KMS-11 (cell line): Measurements from ENCODE around the gene OLFML2A.

Experiments used
- H2AFZ ChIP-seq: fragments of 200-600 bp; sonication (generic); 2 replicates; pipeline ENCODE4 v1.6.1; 2016; ENCODE audit warnings: antibody characterized with exemption, mixed run types, low read depth
- H3K27ac ChIP-seq: fragments of 200-600 bp; sonication (generic); 2 replicates; pipeline ENCODE4 v1.6.1; 2016; ENCODE audit warnings: mild to moderate bottlenecking, mixed run types
- H3K27me3 ChIP-seq: fragments of 200-600 bp; sonication (generic); 2 replicates; pipeline ENCODE4 v1.6.1; 2017; ENCODE audit warnings: mild to moderate bottlenecking, low read depth, mixed run types, moderate library complexity; ENCODE audit not compliant: insufficient read depth
- H3K36me3 ChIP-seq: fragments of 200-600 bp; sonication (generic); 2 replicates; pipeline ENCODE4 v1.6.1; 2017; ENCODE audit warnings: mild to moderate bottlenecking, mixed run types; ENCODE audit not compliant: insufficient read depth
- H3K4me1 ChIP-seq: fragments of 200-600 bp; sonication (generic); 2 replicates; pipeline ENCODE4 v1.6.1; 2016; ENCODE audit warnings: mild to moderate bottlenecking, low read depth, mixed run types; ENCODE audit not compliant: poor library complexity, severe bottlenecking
- H3K4me2 ChIP-seq: fragments of 200-600 bp; sonication (generic); 2 replicates; pipeline ENCODE4 v1.7.0; 2016; ENCODE audit warnings: mild to moderate bottlenecking, mixed run types
- H3K4me3 ChIP-seq: fragments of 200-600 bp; sonication (generic); IDR thresholded peaks from 2 replicates; pipeline ENCODE4 v1.6.1; 2017; ENCODE audit warnings: low read depth, low read length, mixed read lengths; ENCODE audit not compliant: insufficient read depth
- H3K79me2 ChIP-seq: fragments of 200-600 bp; sonication (generic); 2 replicates; pipeline ENCODE4 v1.6.1; 2016; ENCODE audit warnings: low read depth, mixed run types; ENCODE audit not compliant: insufficient read depth
- H3K9ac ChIP-seq: fragments of 200-600 bp; sonication (generic); 2 replicates; pipeline ENCODE4 v1.6.1; 2016; ENCODE audit warnings: mild to moderate bottlenecking, mixed run types
- H4K20me1 ChIP-seq: fragments of 200-600 bp; sonication (generic); 2 replicates; pipeline ENCODE4 v1.6.1; 2016; ENCODE audit warnings: mild to moderate bottlenecking, mixed run types; ENCODE audit not compliant: insufficient read depth
- CTCF ChIP-seq: fragments of 200-600 bp; sonication (generic); conservative IDR thresholded peaks from 2 replicates; pipeline ENCODE4 v1.6.1; 2017; ENCODE audit warnings: low read depth, mild to moderate bottlenecking, antibody characterized with exemption, low read length, moderate library complexity, mixed read lengths

The OLFML2A gene

GRCh38 chr9:124792257-124793014 lies 15.5 kb downstream of the OLFML2A start:
- no peak overlapping the region for H3K4me2 ChIP-seq
- no peak overlapping the region for H3K9ac ChIP-seq
- TF ChIP-seq CTCF: no peak

GRCh38 chr9:124793015-124793541 lies 16.1 kb downstream of the OLFML2A start:
- no peak overlapping the region for H3K9ac ChIP-seq
- no peaks in the 10 kb centered on the region for H3K4me1 ChIP-seq
- no peaks in the 10 kb centered on the region for H3K36me3 ChIP-seq
- H3K27me3 ChIP-seq: no peaks in the 10 kb centered on the region
- H3K4me2 ChIP-seq: no peak overlapping the region
- no peak overlapping the region for H2AFZ ChIP-seq
- H3K79me2 ChIP-seq: no peaks in the 10 kb centered on the region
- H4K20me1 ChIP-seq: no peaks in the 10 kb centered on the region
- no peak overlapping the region for H3K4me3 ChIP-seq
- H3K27ac ChIP-seq: no peak overlapping the region
- no peak for TF ChIP-seq CTCF

More at GRCh38 chr9:124792257-124793014, 15.5 kb downstream of the OLFML2A start:
- Histone ChIP-seq H3K4me1 (no peaks in the 10 kb centered on the region), H3K79me2 (no peaks in the 10 kb centered on the region), H2AFZ (no peak overlapping the region), H4K20me1 (no peaks in the 10 kb centered on the region), H3K36me3 (no peaks in the 10 kb centered on the region), H3K27me3 (no peaks in the 10 kb centered on the region), H3K27ac (no peak overlapping the region), H3K4me3 (no peak overlapping the region)

DNA sequence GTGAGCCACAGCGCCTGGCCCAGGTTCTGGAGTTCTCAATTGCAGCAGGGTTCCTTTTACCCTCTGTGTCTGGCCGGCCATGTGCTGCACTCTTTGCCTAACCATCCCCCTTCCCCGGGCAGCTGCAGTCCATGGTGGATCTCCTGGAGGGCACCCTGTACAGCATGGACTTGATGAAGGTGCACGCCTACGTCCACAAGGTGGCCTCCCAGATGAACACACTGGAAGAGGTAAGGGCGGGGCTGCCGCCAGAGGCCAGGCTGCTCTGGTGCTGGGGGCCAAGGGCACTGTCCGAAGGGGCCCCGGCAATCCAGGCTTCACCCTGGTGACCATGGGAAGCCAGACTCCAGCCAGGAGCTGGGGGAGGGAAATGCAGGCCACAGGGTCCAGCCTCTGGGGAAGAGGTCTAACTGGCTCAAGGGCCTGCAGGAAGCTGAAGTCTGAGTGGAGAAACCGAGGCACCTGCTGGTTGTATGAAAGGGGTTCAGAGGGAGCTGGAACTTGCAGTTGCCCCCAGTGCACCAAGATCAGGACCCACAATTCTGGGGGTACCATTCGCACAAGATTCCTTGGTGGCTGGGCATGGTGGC lies 18.1 kb downstream of the OLFML2A start:
- no peak for TF ChIP-seq CTCF
- Histone ChIP-seq H3K4me1 (no peaks in the 10 kb centered on the region), H3K27ac (no peak overlapping the region), H2AFZ (no peak overlapping the region), H3K27me3 (no peaks in the 10 kb centered on the region), H3K4me3 (no peak overlapping the region), H4K20me1 (no peaks in the 10 kb centered on the region), H3K36me3 (no peaks in the 10 kb centered on the region), H3K79me2 (no peaks in the 10 kb centered on the region), H3K4me2 (no peak overlapping the region), H3K9ac (no peak overlapping the region)

DNA sequence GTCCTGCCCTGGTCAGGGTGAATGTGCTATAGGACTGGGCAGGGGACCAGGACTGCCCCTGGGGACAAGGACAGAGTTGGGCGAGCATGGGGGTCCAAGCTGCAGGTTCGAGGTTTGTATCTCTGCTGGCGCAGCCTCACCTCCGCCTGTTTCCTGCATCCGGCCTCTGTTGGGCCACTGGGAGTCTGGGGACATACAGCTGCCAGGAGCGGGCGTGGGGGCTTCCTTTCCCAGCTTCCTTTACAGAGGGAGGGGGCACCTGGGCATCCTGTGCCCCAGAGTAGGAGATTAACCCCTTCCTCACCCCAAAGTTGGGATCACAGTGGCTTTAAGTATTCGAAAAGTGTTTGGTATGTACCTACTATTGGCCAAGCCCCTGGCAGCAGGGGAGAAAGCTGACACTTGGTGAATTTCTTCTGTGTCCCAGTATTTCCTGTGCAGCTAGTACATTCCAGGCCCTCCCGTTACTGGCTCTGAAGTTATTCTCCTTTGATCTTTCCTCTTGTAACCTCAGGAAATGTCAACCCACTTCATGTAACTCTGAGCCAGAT lies 19.0 kb downstream of the OLFML2A start:
- no peak for TF ChIP-seq CTCF
- Histone ChIP-seq H4K20me1 (no peaks in the 10 kb centered on the region), H3K4me3 (no peak overlapping the region), H3K9ac (no peak overlapping the region), H3K36me3 (no peaks in the 10 kb centered on the region), H3K4me2 (no peak overlapping the region), H2AFZ (no peak overlapping the region), H3K27ac (no peak overlapping the region), H3K4me1 (no peaks in the 10 kb centered on the region), H3K79me2 (no peaks in the 10 kb centered on the region), H3K27me3 (no peaks in the 10 kb centered on the region)
